Loucy (cell line): ENCODE measurements around the gene ARHGDIA.

Source experiments
- H2AFZ ChIP-seq: fragments of 200-600 bp; sonication (generic); 2 replicates; pipeline ENCODE4 v1.6.0; 2016; ENCODE audit warnings: antibody characterized with exemption, mild to moderate bottlenecking, low read length, moderate library complexity
- H3F3A ChIP-seq: fragments of 200-600 bp; 2 replicates; pipeline ENCODE4 v1.6.0; 2016; ENCODE audit warnings: antibody characterized with exemption, low read depth, mild to moderate bottlenecking
- H3K27me3 ChIP-seq: fragments of 200-600 bp; sonication (generic); 2 replicates; pipeline ENCODE4 v1.6.1; 2014; ENCODE audit warnings: low read length, mild to moderate bottlenecking; ENCODE audit not compliant: insufficient read depth, poor library complexity, severe bottlenecking
- H3K36me3 ChIP-seq: fragments of 200-600 bp; sonication (generic); 2 replicates; pipeline ENCODE4 v1.6.1; 2016; ENCODE audit warnings: low read length; ENCODE audit not compliant: insufficient read depth
- H3K4me1 ChIP-seq: fragments of 200-600 bp; sonication (generic); 2 replicates; pipeline ENCODE4 v1.5.1; 2014; ENCODE audit warnings: low read length, mild to moderate bottlenecking; ENCODE audit not compliant: insufficient read depth, poor library complexity, severe bottlenecking
- H3K4me2 ChIP-seq: fragments of 200-600 bp; sonication (generic); 2 replicates; pipeline ENCODE4 v1.6.0; 2014; ENCODE audit warnings: antibody characterized with exemption, low read length, low read depth, mild to moderate bottlenecking; ENCODE audit not compliant: poor library complexity, severe bottlenecking
- H3K4me3 ChIP-seq: fragments of 200-600 bp; sonication (generic); 2 replicates; pipeline ENCODE4 v1.5.1; 2014; ENCODE audit warnings: low read length, mild to moderate bottlenecking, mixed read lengths; ENCODE audit not compliant: poor library complexity, severe bottlenecking
- H3K79me2 ChIP-seq: fragments of 200-600 bp; sonication (generic); 2 replicates; pipeline ENCODE4 v1.6.1; 2014; ENCODE audit warnings: low read length; ENCODE audit not compliant: insufficient read depth
- H3K9ac ChIP-seq: fragments of 200-600 bp; sonication (generic); 2 replicates; pipeline ENCODE4 v1.6.0; 2014; ENCODE audit warnings: mild to moderate bottlenecking, low read depth, low read length, moderate library complexity; ENCODE audit not compliant: poor library complexity, severe bottlenecking
- H3K9me2 ChIP-seq: fragments of 200-600 bp; sonication (generic); replicated peaks from 2 replicates; pipeline ENCODE4 v1.6.1; 2016; ENCODE audit warnings: low read depth, low read length, mixed read lengths
- H3K9me3 ChIP-seq: fragments of 200-600 bp; sonication (generic); 2 replicates; pipeline ENCODE4 v1.6.1; 2014; ENCODE audit warnings: mild to moderate bottlenecking, antibody characterized with exemption, low read length, low read depth; ENCODE audit not compliant: insufficient read depth
- H4K20me1 ChIP-seq: fragments of 200-600 bp; sonication (generic); 2 replicates; pipeline ENCODE4 v1.6.0; 2014; ENCODE audit warnings: antibody characterized with exemption, low read length, mild to moderate bottlenecking; ENCODE audit not compliant: insufficient read depth, poor library complexity, severe bottlenecking
- CTCF ChIP-seq: fragments of 200-600 bp; sonication (generic); conservative IDR thresholded peaks from 2 replicates; pipeline ENCODE4 v1.5.1; 2014; ENCODE audit warnings: mild to moderate bottlenecking, antibody characterized with exemption, low read length
- EZH2phosphoT487 ChIP-seq: fragments of 200-600 bp; IDR thresholded peaks from 2 replicates; pipeline ENCODE4 v1.6.1; 2018; ENCODE audit warnings: antibody characterized with exemption, mild to moderate bottlenecking, moderate library complexity, borderline replicate concordance

The ARHGDIA gene

DNA sequence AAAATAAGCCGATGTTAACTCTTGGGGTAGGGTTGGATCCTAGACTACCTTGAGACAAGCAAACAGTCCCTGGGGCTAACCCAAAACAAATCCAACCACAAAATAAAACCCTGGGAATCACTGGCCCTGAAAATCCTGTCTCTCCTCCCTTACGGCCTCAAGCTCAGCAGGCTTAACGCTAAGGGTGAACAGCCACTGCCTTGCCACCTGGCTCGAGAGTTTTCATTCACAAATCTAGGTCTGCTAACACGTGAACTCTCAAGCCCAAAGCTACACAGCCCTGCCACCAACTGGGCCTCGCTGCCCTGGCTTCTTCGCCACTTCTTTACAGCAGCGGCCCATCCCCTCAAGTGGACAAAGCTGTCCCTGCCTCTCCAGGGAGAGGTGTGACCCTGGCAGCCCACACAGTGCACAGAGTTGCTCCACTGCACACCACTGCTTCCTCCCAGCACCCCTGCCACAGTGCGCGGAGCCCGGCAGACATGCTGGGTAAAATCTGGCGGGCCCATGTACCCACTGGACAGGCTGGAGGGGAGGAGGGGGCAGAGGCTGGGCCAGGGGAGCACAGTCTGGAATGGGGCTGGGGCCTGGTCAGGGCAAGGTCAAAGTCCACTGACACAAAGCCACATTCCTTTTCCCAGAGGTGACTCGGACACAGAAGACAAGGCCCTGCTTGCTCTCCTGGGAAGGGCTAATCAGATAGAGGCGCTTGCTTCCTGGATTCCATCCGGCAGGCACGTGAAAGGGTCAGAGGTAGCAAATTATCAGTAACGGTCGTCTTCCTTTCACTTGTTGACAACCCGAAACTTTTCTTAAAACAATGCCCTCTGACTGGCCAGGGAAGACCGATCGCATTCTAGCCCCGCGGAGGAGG lies 39.1 kb upstream of the ARHGDIA start:
- H3K4me2 ChIP-seq, result peak overlapping the region; percentile 91
- H3K79me2 ChIP-seq, result peaks cover 26% of the 10 kb centered on the region
- peaks cover 19% of the 10 kb centered on the region for H4K20me1 ChIP-seq
- no peaks in the 10 kb centered on the region for H3F3A ChIP-seq
- peaks cover 23% of the 10 kb centered on the region; the same call in 1 of the 2 replicates for H3K36me3 ChIP-seq
- no peaks in the 10 kb centered on the region for H3K9me2 ChIP-seq
- no peaks in the 10 kb centered on the region for H3K9me3 ChIP-seq
- H3K9ac ChIP-seq, result peak overlapping the region; percentile 88
- peak overlapping the region; percentile 87 for H3K4me3 ChIP-seq
- H3K27me3 ChIP-seq, result no peaks in the 10 kb centered on the region
- H2AFZ ChIP-seq, result peak overlapping the region; percentile 68; the same call in 1 of the 2 replicates
- H3K4me1 ChIP-seq, result peaks cover 14% of the 10 kb centered on the region
- TF ChIP-seq EZH2phosphoT487, result no peak
- no peak for TF ChIP-seq CTCF

GRCh38 chr17:81909231-81909630 lies 38.1 kb upstream of the ARHGDIA start:
- Histone ChIP-seq H3K27me3 (no peaks in the 10 kb centered on the region), H3K9me2 (no peaks in the 10 kb centered on the region), H3F3A (no peaks in the 10 kb centered on the region), H3K4me3 (peak overlapping the region; percentile 87), H2AFZ (no peak overlapping the region), H3K9ac (peak overlapping the region; percentile 88), H3K79me2 (peaks cover 21% of the 10 kb centered on the region), H3K36me3 (peaks cover 15% of the 10 kb centered on the region; the same call in 1 of the 2 replicates), H4K20me1 (peaks cover 18% of the 10 kb centered on the region), H3K4me2 (peak overlapping the region; percentile 91), H3K4me1 (peaks cover 14% of the 10 kb centered on the region), H3K9me3 (no peaks in the 10 kb centered on the region)
- no peak for TF ChIP-seq CTCF
- no peak for TF ChIP-seq EZH2phosphoT487

DNA sequence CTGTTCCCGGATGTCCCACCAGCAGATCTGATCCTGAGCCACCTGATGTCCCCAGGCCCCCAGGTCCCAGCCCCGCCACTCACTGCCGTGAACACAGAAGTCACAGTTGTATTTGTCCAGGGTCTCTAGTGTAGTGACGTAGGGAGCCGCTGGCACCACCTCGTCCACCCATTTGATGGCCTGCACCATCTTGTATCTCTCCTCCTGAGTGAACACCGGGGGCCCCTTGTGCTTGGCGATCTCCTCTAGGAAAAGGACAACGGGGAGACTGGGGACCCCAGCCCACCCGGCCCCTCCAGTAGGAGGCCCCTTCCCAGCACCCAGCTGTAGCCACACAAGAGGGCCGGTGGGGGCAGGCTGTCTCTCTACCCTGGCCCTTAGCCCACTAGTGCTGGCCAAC lies 37.7 kb upstream of the ARHGDIA start:
- Histone ChIP-seq H3K79me2 (peaks cover 21% of the 10 kb centered on the region), H3F3A (no peaks in the 10 kb centered on the region), H3K9me2 (no peaks in the 10 kb centered on the region), H3K27me3 (no peaks in the 10 kb centered on the region), H4K20me1 (peaks cover 18% of the 10 kb centered on the region), H3K4me2 (peak overlapping the region; percentile 91), H3K4me1 (peaks cover 14% of the 10 kb centered on the region), H3K9ac (no peak overlapping the region), H3K9me3 (no peaks in the 10 kb centered on the region), H3K36me3 (peaks cover 11% of the 10 kb centered on the region; the same call in 1 of the 2 replicates), H3K4me3 (no peak overlapping the region), H2AFZ (no peak overlapping the region)
- TF ChIP-seq EZH2phosphoT487 (no peak), CTCF (no peak)
